NCI-H1417 (cell line): ENCODE data around the gene PSMG3.

ENCODE experiments used
- DNase-seq, 3 experiments: peaks; one replicate each; lab custom pipeline; 2025; lab: John Stamatoyannopoulos, UW

Gene PSMG3

GRCh38 chr7:1558181-1558811 lies 11.5 kb downstream of the PSMG3 start:
- peak in 1 of 3 experiments; percentile 7 for DNase-seq

- no peak for DNase-seq
These were observed 12.1 kb downstream of the PSMG3 start for GRCh38 chr7:1557771-1558170.

- DNase-seq: no peak
These were observed 12.8 kb downstream of the PSMG3 start for GRCh38 chr7:1557006-1557405.

- peak; percentile 94 to 98 (median 97) for DNase-seq
These were observed 13.9 kb downstream of the PSMG3 start, which contains the start of gene TMEM184A for GRCh38 chr7:1555813-1556543. Gene TMEM184A, minus strand, starts transcription at chr7:1556205. Its CDS starts 721 bp downstream, at chr7:1555484.

- DNase-seq: peak; percentile 43 to 94 (median 86)
These were observed 14.6 kb downstream of the PSMG3 start for GRCh38 chr7:1555046-1555812.

- no peak for DNase-seq
These were observed 15.3 kb downstream of the PSMG3 start for GRCh38 chr7:1554333-1555045.

- no peak for DNase-seq
These were observed 16.2 kb downstream of the PSMG3 start for GRCh38 chr7:1553512-1554210.

- no peak for DNase-seq
These were observed 17.6 kb downstream of the PSMG3 start for GRCh38 chr7:1552200-1552599.

- no peak for DNase-seq
These were observed 19.0 kb downstream of the PSMG3 start for GRCh38 chr7:1550846-1551155.

GRCh38 chr7:1550005-1550845 lies 19.6 kb downstream of the PSMG3 start:
- no peak for DNase-seq

- DNase-seq: no peak
These were observed 20.4 kb downstream of the PSMG3 start for GRCh38 chr7:1549357-1550004.

GRCh38 chr7:1548944-1549343 lies 20.9 kb downstream of the PSMG3 start:
- no peak for DNase-seq

GRCh38 chr7:1548438-1548831 lies 21.4 kb downstream of the PSMG3 start:
- no peak for DNase-seq

GRCh38 chr7:1547777-1548437 lies 21.9 kb downstream of the PSMG3 start:
- DNase-seq: no peak

- DNase-seq: no peak
These were observed 22.7 kb downstream of the PSMG3 start for GRCh38 chr7:1546909-1547776.

- DNase-seq: no peak
These were observed 23.4 kb downstream of the PSMG3 start for GRCh38 chr7:1546274-1546908.

- DNase-seq: no peak
These were observed 24.2 kb downstream of the PSMG3 start for GRCh38 chr7:1545417-1546246.
